ENCODE results near the gene TNFRSF19. TPM values are rescaled to one million over a fixed set of nuclear protein-coding genes. Genes with fewer than 3 reads are reported as not detected.

TNFRSF19 gene
- total RNA-seq, 2 donors from 2014 or later: 21.2 to 74.1 TPM

DNA sequence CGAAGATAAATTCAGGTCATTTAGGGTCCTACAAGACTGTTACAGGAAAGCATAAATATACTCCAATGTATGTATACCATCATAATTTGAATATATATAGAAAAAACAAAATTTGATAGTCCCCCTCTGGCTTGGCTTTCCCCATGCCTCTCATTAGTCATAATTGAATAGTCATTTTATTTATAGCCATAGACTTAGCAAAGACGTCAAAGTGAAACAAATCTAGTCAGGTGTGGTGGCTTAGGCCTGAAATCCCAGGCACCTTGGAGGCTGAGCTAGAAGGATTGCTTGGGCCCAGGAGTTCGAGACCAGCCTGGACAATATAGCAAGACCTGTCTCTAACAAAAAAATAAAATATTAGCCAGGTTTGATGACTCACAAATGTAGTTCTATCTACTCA, 141.1 kb downstream of the TNFRSF19 start:
- TF ChIP-seq CTCF (IDR thresholded peaks at IDR 0.05) (no peak), POLR2AphosphoS5 (IDR thresholded peaks at IDR 0.05) (no peak), POLR2A (IDR thresholded peaks at IDR 0.05) (no peak)
- 92% methylated on average over 3 of the region's 3 CpGs for WGBS
- Histone ChIP-seq H3K4me3 (no peak overlapping the region), H3K4me1 (replicated peaks) (no peaks in the 10 kb centered on the region), H3K36me3 (no peaks in the 10 kb centered on the region), H3K27me3 (replicated peaks; ENCODE audit: insufficient read depth) (no peaks in the 10 kb centered on the region), H3K27ac (no peak overlapping the region), H3K9me3 (no peaks in the 10 kb centered on the region)
- no peak for DNase-seq (ENCODE audit: low spot score)
- intact Hi-C loops (cut with DNase I): no loop called here

DNA sequence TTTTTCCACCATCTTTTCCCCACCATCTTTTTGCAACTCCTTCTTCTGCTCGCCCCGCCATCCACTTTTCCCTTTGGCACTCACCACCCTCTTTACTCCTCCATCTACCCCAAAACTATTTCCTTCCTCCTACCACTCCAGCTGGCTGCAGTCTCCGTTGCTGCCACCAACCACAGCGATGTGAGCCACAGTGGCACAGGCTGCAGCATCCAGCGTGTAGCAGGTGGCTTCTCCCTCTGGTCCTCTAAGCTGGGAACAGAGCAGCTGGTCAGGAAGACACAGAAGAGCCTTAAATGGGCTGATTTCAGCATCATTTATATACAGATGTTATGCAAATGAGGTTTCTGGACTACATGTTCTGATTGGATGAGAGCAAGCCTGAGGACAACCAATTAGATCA, 144.5 kb downstream of the TNFRSF19 start:
- no peak for TF ChIP-seq POLR2AphosphoS5 (IDR thresholded peaks at IDR 0.05)
- TF ChIP-seq CTCF (IDR thresholded peaks at IDR 0.05): no peak
- no peak for TF ChIP-seq POLR2A (IDR thresholded peaks at IDR 0.05)
- Histone ChIP-seq H3K4me3 (no peak overlapping the region), H3K36me3 (no peaks in the 10 kb centered on the region), H3K4me1 (replicated peaks) (no peaks in the 10 kb centered on the region), H3K27me3 (replicated peaks; ENCODE audit: insufficient read depth) (no peaks in the 10 kb centered on the region), H3K27ac (no peak overlapping the region), H3K9me3 (no peaks in the 10 kb centered on the region)
- intact Hi-C loops (cut with DNase I): loop anchor here (5.0 kb wide), 1 partner anchor 158 kb away; no protein-coding TSS in a partner anchor
- WGBS: 86% methylated on average over 5 of the region's 5 CpGs
- no peak for DNase-seq (ENCODE audit: low spot score)

- intact Hi-C loops (cut with DNase I): loop anchor here (5.0 kb wide), 1 partner anchor 157 kb away; no protein-coding TSS in a partner anchor
- H3K4me3 ChIP-seq: peak overlapping the region; percentile 1 to 9
- H3K4me1 ChIP-seq (replicated peaks): no peaks in the 10 kb centered on the region
- WGBS: 79% methylated on average over 17 of the region's 19 CpGs
- no peak overlapping the region for H3K27ac ChIP-seq
- H3K27me3 ChIP-seq (replicated peaks; ENCODE audit: insufficient read depth): no peaks in the 10 kb centered on the region
- DNase-seq (ENCODE audit: low spot score): no peak
- no peaks in the 10 kb centered on the region for H3K9me3 ChIP-seq
- H3K36me3 ChIP-seq: no peaks in the 10 kb centered on the region
- TF ChIP-seq POLR2AphosphoS5 (IDR thresholded peaks at IDR 0.05): no peak
- no peak for TF ChIP-seq POLR2A (IDR thresholded peaks at IDR 0.05)
- TF ChIP-seq CTCF (IDR thresholded peaks at IDR 0.05): no peak
These were observed 145.0 kb downstream of the TNFRSF19 start for GRCh38 chr13:23715092-23715761.

DNA sequence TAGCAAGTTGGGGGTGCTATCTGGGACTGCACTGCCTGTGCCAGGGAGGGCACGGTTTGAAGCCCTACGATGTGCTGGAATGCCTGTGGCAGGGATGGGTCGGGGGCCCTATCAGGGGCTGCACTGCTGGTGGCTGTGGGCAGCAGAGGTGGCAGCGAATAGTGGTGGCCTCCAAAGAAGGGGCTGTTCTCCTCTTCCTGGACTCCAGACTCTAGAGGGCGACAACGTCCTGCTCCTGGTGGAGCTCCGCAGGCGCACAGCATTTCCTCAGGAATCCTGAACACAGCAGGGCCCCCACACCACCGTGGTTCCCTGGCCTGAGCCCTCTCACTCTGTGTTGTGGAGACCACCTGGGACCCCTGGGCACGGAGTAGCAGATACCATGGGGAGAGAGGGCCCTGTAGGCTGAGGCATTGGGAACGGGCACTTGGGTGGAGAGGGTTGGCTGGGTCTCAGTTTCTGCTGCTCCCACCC, 145.6 kb downstream of the TNFRSF19 start:
- 80% methylated on average over 11 of the region's 11 CpGs for WGBS
- Histone ChIP-seq H3K9me3 (no peaks in the 10 kb centered on the region), H3K27ac (no peak overlapping the region), H3K27me3 (replicated peaks; ENCODE audit: insufficient read depth) (no peaks in the 10 kb centered on the region), H3K36me3 (no peaks in the 10 kb centered on the region), H3K4me1 (replicated peaks) (no peaks in the 10 kb centered on the region), H3K4me3 (peak overlapping the region; percentile 1 to 9)
- DNase-seq (ENCODE audit: low spot score): no peak
- TF ChIP-seq CTCF (IDR thresholded peaks at IDR 0.05) (peak in 3 of 4 experiments; percentile 15 to 38 (median 24)), POLR2A (IDR thresholded peaks at IDR 0.05) (no peak)
- intact Hi-C loops (cut with DNase I): loop anchor here (5.0 kb wide), 1 partner anchor 157 kb away; no protein-coding TSS in a partner anchor

GRCh38 chr13:23716401-23716800, 146.2 kb downstream of the TNFRSF19 start:
- intact Hi-C loops (cut with DNase I): loop anchor here (5.0 kb wide), 1 partner anchor 156 kb away; no protein-coding TSS in a partner anchor
- no peak for DNase-seq (ENCODE audit: low spot score)
- WGBS: 82% methylated on average over 2 of the region's 2 CpGs
- no peaks in the 10 kb centered on the region for H3K27me3 ChIP-seq (replicated peaks; ENCODE audit: insufficient read depth)
- no peaks in the 10 kb centered on the region for H3K9me3 ChIP-seq
- no peak for TF ChIP-seq POLR2AphosphoS5 (IDR thresholded peaks at IDR 0.05)
- no peak for TF ChIP-seq POLR2A (IDR thresholded peaks at IDR 0.05)
- no peak for TF ChIP-seq CTCF (IDR thresholded peaks at IDR 0.05)
- H3K4me1 ChIP-seq (replicated peaks): no peaks in the 10 kb centered on the region
- H3K4me3 ChIP-seq: peak overlapping the region; percentile 1 to 9
- peak overlapping the region in 1 of 2 donors; percentile 58 for H3K27ac ChIP-seq
- no peaks in the 10 kb centered on the region for H3K36me3 ChIP-seq

All from prostate gland (tissue), 2 donors.